Astrocyte of the cerebellum (primary cell): ENCODE results near the gene SHMT2.
"Not testable (repeated sequence)": the region's sequence is repeated elsewhere in the genome, so short reads cannot be mapped to it uniquely, and the experiment has no call there.

Experiments used
- DNase-seq: peaks from one replicate; pipeline ENCODE4 v3.0.0-alpha.2; 2011; ENCODE audit warnings: low read depth
- H3K4me3 ChIP-seq: 2 replicates; pipeline ENCODE4 v1.5.1; 2011; ENCODE audit warnings: mild to moderate bottlenecking, low read depth, low read length, moderate library complexity
- CTCF ChIP-seq: IDR thresholded peaks from 2 replicates; pipeline ENCODE4 v1.5.1; 2012; ENCODE audit warnings: low read length, low read depth, moderate library complexity, mild to moderate bottlenecking; ENCODE audit errors: missing control alignments
- in situ Hi-C: cut with HindIII; loops from 2 replicates; pipeline ENCODE4 v1.10.0; 2017; ENCODE audit warnings: low sequenced_read_pairs

The SHMT2 gene

DNA sequence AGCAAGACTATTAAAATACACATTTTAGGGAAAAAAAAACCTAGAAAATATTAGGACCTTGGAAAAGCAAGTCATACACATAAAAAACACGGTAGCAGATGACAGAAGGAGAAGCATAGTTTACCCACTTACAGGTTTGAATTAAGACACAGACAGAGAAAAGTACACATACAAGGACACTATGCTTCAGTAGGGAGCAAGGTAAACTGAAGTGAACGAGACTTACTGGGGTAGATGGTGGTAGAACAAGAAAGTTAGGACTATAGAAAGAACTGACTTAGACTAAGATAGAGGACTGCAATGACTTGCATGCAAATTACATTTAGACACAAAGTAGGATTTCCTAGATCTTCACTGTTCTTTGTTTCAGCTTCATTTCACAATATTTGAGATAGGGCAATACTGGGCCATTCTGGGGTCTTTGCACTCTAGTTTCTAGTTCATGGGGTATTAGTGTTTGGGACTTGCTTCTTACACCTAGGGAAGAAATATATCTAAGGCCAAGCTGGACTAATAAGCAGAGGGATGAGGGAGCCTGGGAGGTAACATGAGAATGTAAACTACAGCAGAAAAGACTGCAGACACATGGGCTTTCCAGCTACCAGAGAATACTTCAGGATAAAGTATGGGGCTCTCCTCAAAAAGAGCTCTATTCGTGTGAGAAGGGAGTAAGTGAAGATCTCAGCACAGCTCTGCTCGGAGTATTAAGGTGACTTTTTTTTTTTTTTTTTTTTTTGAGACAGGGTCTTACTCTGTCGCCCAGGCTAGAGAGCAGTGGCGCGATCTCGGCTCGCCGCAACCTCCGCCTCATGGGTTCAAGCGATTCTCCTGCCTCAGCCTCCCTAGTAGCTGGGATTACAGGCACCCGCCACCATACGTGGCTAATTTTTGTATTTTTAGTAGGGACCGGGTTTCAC is 49.2 kb downstream of the SHMT2 start:
- no peak for TF ChIP-seq CTCF
- in situ Hi-C loops, result no loop called here
- no peak overlapping the region for H3K4me3 ChIP-seq
- DNase-seq, result no peak

DNA sequence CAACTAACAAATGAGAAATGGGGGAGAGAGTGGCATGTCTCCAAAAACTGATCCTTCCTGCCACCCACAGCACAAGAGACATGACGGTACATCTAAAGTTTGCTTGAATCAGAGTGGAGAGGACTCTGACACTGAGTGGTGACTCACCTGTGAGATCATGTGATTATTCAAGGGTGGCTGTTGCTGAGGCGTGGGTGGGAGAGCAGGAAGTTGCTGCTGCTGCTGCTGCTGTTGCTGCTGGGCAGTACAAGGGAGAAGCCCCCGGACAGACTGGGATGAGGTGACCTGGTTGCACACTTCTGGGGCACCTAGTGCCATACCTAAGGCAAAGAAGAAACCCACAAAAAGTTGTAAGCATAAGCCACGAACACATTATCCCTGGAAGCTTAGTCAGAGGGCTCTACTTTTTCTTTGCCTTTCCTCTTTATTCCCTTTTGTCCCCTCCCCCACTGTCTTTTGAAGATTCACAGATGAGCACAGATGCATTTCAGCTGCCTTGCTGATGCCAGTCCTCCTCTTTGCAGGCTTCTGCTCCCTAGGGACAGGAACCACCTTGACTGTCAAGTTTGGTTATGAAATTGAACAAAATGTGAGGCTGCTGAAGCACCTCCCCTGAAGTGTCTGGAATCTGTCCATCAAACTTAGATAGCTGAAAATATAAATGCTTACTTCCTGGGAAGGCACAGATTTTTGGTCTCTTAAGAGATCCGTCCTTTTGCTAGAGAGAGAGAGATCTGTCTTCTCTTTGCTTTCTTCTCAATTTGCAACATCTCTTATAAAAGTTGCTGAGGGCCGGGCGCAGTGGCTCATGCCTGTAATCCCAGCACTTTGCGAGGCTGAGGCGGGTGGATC is 50.9 kb downstream of the SHMT2 start:
- in situ Hi-C loops, result no loop called here
- TF ChIP-seq CTCF, result no peak
- no peak overlapping the region for H3K4me3 ChIP-seq
- DNase-seq, result peak; percentile 64

DNA sequence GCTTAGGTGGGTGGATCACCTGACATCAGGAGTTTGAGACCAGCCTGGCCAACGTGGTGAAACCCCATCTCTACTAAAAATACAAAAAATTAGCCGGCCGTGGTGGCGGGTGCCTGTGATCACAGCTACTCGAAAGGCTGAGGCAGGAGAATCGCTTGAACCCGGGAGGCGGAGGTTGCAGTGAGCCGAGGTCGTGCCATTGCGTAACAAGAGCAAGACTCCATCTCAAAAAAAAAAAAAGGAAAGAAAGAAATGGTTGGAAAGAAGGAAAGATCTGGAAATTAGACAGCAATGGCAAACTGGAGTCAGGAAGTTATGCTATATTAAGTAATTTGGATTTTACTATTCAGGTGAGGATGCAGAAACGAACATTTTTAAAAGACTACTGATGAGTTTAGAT is 52.6 kb downstream of the SHMT2 start:
- H3K4me3 ChIP-seq, in situ Hi-C loops, DNase-seq: not testable (repeated sequence)
